ENCODE results near the gene ADGRD2. TPM values are rescaled to one million over a fixed set of nuclear protein-coding genes. Genes with fewer than 3 reads are reported as not detected.

ADGRD2 gene
- total RNA-seq, 2 experiments from 2014 or later, result not detected

DNA sequence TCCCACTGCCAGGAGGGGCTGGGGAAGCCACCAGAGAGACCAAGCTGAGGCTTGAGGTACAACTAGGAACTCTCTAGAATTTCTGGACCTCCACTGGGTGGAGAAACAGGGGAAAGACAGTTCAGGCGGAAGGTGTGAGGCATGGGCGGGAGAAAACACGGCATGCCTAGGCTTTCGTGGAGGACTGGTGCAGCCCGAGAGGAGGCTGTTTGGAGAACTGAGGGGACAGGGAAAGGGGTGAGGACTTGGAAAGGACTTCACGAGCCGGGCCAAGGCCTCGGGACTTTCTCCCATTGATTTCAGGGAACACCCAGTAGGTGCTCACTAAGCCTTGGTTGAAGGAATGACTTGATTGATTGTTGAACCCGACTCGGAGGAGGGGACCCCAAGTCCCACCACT, 9.5 kb upstream of the ADGRD2 start:
- Mint-ChIP-seq H3K36me3 (ENCODE audit: low read depth) (no peaks in the 10 kb centered on the region), H3K4me3 (no peak overlapping the region), H3K4me1 (no peaks in the 10 kb centered on the region), H3K27me3 (peaks cover 24% of the 10 kb centered on the region), H3K27ac (no peak overlapping the region), H3K9me3 (no peaks in the 10 kb centered on the region)
- ChIA-PET POLR2A (no interaction called here), CTCF (no interaction called here)
- DNase-seq, result no peak

DNA sequence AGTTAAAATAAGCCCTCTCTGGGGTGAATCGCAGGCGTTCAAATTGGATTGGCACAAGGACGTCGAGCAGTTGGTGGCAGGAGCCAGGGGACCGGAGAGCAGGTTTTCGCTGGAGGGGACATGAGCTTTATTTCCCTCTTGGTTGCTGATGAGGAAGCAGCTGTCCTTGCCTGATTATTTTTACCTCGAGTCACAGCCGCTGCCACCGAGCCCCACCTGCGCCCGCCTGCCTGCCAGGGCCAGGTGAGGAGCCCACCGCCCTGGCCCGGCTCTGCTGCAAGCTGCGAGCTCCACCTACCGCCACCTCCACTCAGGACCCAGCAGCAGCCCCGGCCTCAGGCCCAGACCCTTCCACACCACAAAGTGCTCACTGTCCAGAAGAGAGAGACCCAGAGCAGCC, 9.0 kb upstream of the ADGRD2 start:
- ChIA-PET POLR2A (no interaction called here), CTCF (interaction anchor here (0.8 kb wide), 1 partner anchor 27 kb away, joined by 3 read pairs; no protein-coding TSS in a partner anchor)
- H3K36me3 Mint-ChIP-seq (ENCODE audit: low read depth), result no peaks in the 10 kb centered on the region
- no peak overlapping the region for H3K4me3 Mint-ChIP-seq
- H3K27me3 Mint-ChIP-seq, result peaks cover 24% of the 10 kb centered on the region
- no peaks in the 10 kb centered on the region for H3K9me3 Mint-ChIP-seq
- no peak overlapping the region for H3K27ac Mint-ChIP-seq
- H3K4me1 Mint-ChIP-seq, result no peaks in the 10 kb centered on the region
- no peak for DNase-seq

DNA sequence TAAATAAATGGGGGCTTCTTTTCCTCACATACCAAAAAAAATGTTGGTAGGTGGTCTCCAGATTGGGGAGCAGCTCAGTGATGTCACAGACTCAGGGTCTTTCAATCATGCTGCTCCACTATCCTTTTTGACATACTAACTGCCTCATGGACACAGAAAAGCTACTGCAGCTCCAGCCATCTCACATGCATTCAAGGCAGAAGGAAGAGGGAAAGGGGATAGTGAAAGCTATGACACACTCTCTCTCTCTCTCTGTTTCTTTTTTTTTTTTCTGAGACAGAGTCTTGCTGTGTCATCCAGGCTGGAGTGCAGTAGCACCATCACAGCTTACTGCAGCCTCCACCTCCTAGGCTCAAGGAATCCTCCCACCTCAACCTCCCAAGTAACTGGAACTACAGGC, 7.9 kb upstream of the ADGRD2 start:
- ChIA-PET CTCF (interaction anchor here (0.8 kb wide), 1 partner anchor 28 kb away, joined by 3 read pairs; no protein-coding TSS in a partner anchor), POLR2A (no interaction called here)
- Mint-ChIP-seq H3K4me1 (no peaks in the 10 kb centered on the region), H3K36me3 (ENCODE audit: low read depth) (no peaks in the 10 kb centered on the region), H3K27ac (no peak overlapping the region), H3K4me3 (no peak overlapping the region), H3K27me3 (peaks cover 24% of the 10 kb centered on the region), H3K9me3 (no peaks in the 10 kb centered on the region)
- DNase-seq, result no peak

DNA sequence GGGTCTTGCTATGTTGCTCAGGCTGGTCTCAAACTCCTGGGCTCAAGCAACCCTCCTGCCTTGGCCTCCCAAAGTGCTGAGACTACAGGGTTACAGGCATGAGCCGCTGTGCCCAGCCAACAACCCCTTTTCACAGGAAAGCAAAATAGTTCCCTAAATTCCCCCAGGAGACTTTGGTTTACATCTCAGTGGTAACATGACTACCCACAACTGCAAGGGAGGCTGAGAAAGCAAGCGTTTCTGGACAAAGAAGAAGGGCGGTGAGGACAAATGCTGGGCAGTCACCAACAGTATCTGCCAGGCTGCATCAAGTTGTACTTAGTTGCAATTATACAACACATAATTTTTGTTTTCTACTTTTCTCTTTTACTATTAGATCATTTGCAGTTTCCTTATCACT, 7.4 kb upstream of the ADGRD2 start:
- Mint-ChIP-seq H3K27ac (no peak overlapping the region), H3K9me3 (no peaks in the 10 kb centered on the region), H3K4me3 (no peak overlapping the region), H3K4me1 (no peaks in the 10 kb centered on the region), H3K27me3 (peaks cover 24% of the 10 kb centered on the region), H3K36me3 (ENCODE audit: low read depth) (no peaks in the 10 kb centered on the region)
- DNase-seq, result no peak
- CTCF ChIA-PET, result no interaction called here
- POLR2A ChIA-PET, result no interaction called here

DNA sequence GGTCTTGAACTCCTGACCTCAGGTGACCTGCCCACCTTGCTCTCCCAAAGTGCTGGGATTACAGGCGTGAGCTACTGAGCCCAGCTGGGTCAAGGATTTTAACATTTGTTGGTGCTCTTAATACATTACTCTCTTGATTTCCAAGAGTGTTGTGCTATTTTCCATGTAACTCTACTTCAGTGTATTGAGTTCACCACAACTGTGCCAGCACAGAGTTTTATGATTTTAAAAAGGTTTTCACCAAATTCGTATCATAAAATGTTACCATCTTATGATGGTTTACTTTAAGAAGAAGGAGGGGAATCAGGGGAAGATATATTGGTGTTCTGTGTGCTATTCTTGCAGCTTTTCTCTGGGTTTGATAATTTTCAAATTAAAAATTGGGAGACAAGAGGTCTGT, 6.6 kb upstream of the ADGRD2 start:
- CTCF ChIA-PET, result interaction anchor here (0.6 kb wide), 1 partner anchor 275 kb away, joined by 3 read pairs; no protein-coding TSS in a partner anchor
- Mint-ChIP-seq H3K27me3 (peaks cover 29% of the 10 kb centered on the region), H3K4me3 (no peak overlapping the region), H3K27ac (no peak overlapping the region), H3K9me3 (no peaks in the 10 kb centered on the region), H3K36me3 (ENCODE audit: low read depth) (no peaks in the 10 kb centered on the region), H3K4me1 (no peaks in the 10 kb centered on the region)
- DNase-seq, result no peak
- POLR2A ChIA-PET, result no interaction called here

DNA sequence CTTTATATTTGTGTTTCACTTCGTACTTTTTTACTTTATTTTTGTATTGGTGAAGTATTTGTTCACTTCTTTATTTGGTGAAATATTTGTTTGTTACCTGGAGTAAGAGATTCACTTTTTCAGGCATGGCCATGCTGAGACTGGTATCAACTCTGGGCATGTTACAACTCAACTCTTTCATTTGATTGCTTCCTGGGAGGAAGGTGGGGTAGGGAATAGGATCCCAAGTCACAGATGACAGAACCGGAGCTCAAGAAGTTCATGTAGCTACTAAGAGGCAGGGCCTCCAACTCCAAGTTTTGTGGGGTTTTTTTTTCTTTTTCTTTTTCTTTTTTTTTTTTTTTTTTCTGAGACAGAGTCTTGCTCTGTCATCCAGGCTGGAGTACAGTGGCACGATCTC, 6.1 kb upstream of the ADGRD2 start:
- POLR2A ChIA-PET, result no interaction called here
- no peak for DNase-seq
- Mint-ChIP-seq H3K4me3 (no peak overlapping the region), H3K36me3 (ENCODE audit: low read depth) (no peaks in the 10 kb centered on the region), H3K4me1 (no peaks in the 10 kb centered on the region), H3K27me3 (peaks cover 29% of the 10 kb centered on the region), H3K9me3 (no peaks in the 10 kb centered on the region), H3K27ac (no peak overlapping the region)
- CTCF ChIA-PET, result interaction anchor here (0.6 kb wide), 1 partner anchor 276 kb away, joined by 3 read pairs; no protein-coding TSS in a partner anchor

DNA sequence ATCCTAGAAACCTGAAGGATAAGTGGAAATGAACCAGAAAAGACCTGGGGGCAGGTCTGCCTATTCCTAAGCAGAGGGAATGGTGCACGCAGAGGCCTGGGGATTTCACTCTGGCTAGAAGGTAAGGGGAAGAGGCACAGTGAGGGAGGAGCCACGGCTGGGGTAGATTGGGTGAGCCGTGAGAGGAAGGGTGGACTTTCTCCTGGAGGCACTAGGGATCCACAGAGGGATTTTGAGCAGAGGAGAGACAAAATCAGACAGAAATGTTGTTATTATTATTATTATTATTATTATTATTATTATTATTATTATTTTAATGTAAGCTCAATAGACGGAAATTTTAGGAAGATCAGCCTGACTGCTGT, 3.0 kb upstream of the ADGRD2 start:
- Mint-ChIP-seq H3K4me1 (no peaks in the 10 kb centered on the region), H3K4me3 (no peak overlapping the region), H3K27me3 (peaks cover 38% of the 10 kb centered on the region), H3K36me3 (ENCODE audit: low read depth) (no peaks in the 10 kb centered on the region), H3K27ac (no peak overlapping the region), H3K9me3 (no peaks in the 10 kb centered on the region)
- CTCF ChIA-PET, result no interaction called here
- POLR2A ChIA-PET, result no interaction called here
- no peak for DNase-seq

DNA sequence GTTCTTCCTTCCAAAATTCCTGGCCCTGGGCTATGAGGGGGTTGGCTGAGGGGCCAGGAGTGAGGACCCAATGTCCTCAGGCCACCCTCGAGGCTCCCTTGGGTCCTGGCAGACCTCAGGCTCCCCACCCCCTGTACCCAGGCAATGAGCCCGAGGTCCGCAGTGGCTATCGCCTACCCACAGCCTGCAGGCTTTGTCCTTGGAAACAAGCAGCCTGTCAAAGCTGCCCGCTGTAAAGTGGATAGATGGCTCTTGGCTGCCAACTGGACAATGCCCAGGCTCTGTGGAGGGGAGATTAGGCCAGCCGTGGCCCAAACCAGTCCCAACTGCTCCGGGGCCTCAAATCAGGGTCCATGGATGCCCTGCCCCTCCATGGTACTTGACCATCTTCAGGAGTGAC, 2.2 kb upstream of the ADGRD2 start:
- Mint-ChIP-seq H3K27ac (no peak overlapping the region), H3K4me1 (no peaks in the 10 kb centered on the region), H3K36me3 (ENCODE audit: low read depth) (no peaks in the 10 kb centered on the region), H3K9me3 (no peaks in the 10 kb centered on the region), H3K27me3 (peaks cover 38% of the 10 kb centered on the region), H3K4me3 (no peak overlapping the region)
- CTCF ChIA-PET, result no interaction called here
- POLR2A ChIA-PET, result no interaction called here
- no peak for DNase-seq

DNA sequence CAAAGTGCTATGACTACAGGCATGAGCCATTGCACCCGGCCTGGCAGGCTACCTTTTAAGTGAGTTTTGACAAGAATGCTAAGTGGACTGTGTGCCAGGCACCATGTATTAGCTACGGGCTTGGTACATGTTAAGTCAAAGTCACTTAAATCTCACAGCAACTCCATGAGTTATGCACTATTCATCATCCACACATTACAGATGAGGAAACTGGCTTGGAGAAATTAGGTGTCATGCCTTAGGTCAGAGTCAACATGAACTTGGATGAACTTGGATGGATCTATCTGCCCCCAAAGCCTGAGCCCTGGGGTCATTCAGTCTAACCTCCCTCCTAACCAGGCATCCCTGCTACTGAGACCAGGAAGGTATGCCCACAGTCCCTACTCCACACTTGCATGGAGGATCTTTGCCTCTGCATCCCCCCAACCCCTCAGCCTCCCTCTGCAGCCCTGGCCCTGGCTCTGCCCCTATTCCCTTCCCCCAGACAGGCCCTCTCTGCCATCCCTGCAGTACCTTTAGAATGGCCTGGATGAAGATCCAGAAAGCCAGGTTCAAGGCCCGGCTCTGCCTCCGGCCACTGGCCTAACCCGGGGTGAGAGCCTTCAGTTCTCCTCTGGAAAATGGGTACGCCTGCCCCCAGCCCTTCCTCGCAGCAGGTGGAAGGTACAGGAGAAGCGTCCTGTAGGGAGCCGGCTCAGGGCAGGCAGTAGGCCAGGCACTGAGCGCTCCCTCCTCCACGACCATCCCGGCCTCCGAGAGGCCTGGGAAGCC, 685 bp upstream of the ADGRD2 start:
- H3K4me1 Mint-ChIP-seq, result no peaks in the 10 kb centered on the region
- no peaks in the 10 kb centered on the region for H3K36me3 Mint-ChIP-seq (ENCODE audit: low read depth)
- H3K27ac Mint-ChIP-seq, result no peak overlapping the region
- DNase-seq, result no peak
- peaks cover 32% of the 10 kb centered on the region for H3K27me3 Mint-ChIP-seq
- ChIA-PET CTCF (interaction anchor here (0.5 kb wide), 1 partner anchor 55 kb away, joined by 5 read pairs; no protein-coding TSS in a partner anchor), POLR2A (no interaction called here)
- no peak overlapping the region for H3K4me3 Mint-ChIP-seq
- H3K9me3 Mint-ChIP-seq, result no peaks in the 10 kb centered on the region

DNA sequence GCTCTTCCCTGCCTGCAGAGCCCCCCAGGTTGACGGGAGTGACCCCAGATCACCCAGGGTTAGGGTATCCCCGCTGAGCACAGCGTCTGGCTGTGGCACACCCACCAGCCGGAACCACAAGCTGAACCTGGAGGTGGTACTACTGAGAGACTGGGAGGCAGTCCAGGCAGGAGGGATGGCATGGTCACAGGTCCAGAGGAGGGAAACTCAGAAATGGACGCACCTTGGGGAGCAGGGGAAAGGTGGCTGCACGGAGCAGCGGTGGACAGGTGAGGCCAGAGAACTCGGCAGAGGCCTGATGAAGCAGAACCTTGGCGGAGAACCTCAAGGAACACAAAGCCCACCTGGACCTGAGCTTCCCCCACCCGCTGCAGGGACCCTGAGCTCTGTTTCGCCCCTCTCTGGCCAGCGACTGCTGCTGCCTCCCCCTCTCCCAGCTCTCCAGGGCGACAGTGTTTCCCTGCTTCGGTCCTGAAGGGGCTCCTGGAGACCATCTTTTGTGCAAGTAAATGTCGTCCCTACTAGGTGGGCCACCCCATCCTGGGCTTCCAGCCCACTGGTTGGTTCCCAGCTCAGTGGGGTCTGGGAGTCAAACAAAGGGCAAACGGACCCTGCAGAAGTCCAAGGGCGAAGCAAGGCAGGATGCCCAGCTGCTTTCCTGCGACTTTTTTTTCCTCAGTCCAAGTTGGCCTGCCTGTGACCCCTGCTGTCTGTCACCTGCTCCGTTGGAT, 845 bp downstream of the ADGRD2 start:
- no peaks in the 10 kb centered on the region for H3K4me1 Mint-ChIP-seq
- POLR2A ChIA-PET, result no interaction called here
- H3K9me3 Mint-ChIP-seq, result no peaks in the 10 kb centered on the region

DNA sequence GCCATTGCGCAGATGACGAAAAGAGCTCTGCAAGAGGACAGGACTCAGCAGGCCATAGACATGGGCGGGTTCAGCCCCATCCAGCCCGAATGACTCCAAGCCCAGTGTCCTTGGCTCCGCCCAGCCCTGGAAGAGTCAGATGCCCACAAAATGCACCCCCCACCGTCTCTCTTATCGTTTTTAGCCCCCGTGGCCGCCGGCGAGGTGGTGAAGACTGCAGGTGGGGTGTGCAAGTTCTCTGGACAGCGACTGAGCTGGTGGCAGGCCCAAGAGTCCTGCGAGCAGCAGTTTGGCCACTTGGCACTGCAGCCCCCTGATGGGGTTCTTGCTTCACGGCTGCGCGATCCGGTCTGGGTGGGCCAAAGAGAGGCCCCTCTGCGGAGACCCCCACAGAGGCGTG, 2.1 kb downstream of the ADGRD2 start:
- POLR2A ChIA-PET, result no interaction called here
- no peaks in the 10 kb centered on the region for H3K36me3 Mint-ChIP-seq (ENCODE audit: low read depth)
- no peak overlapping the region for H3K4me3 Mint-ChIP-seq
- H3K9me3 Mint-ChIP-seq, result no peaks in the 10 kb centered on the region
- H3K27me3 Mint-ChIP-seq, result peaks cover 32% of the 10 kb centered on the region
- no peaks in the 10 kb centered on the region for H3K4me1 Mint-ChIP-seq
- no peak for DNase-seq
- CTCF ChIA-PET, result no interaction called here
- no peak overlapping the region for H3K27ac Mint-ChIP-seq

More for the DNA sequence above, 845 bp downstream of the ADGRD2 start:
- H3K27ac Mint-ChIP-seq, result no peak overlapping the region
- peaks cover 32% of the 10 kb centered on the region for H3K27me3 Mint-ChIP-seq
- CTCF ChIA-PET, result no interaction called here
- no peak overlapping the region for H3K4me3 Mint-ChIP-seq
- no peak for DNase-seq
- H3K36me3 Mint-ChIP-seq (ENCODE audit: low read depth), result no peaks in the 10 kb centered on the region

DNA sequence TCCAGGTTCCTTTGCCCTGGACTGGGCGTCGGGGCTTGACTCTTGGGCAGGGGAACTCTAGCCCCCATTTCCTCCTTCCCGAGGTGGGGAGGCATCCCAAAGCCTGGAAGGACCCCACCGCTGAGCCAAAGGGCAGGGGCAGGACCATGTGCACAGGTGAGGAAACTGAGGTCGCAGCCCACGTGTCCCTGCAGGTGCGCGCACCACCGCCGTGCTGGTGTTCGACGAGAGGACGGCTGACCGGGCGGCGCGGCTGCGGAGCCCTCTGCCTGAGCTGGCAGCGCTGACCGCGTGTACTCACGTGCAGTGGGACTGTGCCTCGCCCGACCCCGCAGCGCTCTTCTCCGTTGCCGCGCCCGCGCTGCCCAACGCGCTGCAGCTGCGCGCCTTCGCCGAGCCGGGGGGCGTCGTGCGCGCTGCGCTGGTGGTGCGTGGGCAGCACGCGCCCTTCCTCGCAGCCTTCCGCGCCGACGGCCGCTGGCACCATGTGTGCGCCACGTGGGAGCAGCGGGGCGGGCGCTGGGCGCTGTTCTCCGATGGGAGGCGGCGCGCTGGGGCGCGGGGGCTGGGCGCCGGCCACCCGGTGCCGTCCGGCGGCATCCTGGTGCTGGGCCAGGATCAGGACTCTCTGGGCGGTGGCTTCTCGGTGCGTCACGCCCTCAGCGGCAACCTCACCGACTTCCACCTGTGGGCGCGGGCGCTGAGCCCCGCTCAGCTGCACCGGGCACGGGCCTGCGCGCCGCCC, 2.8 kb downstream of the ADGRD2 start:
- POLR2A ChIA-PET, result no interaction called here
- H3K9me3 Mint-ChIP-seq, result no peaks in the 10 kb centered on the region
- no peak overlapping the region for H3K27ac Mint-ChIP-seq
- no peak for DNase-seq
- H3K27me3 Mint-ChIP-seq, result peaks cover 32% of the 10 kb centered on the region
- no peaks in the 10 kb centered on the region for H3K36me3 Mint-ChIP-seq (ENCODE audit: low read depth)
- H3K4me3 Mint-ChIP-seq, result no peak overlapping the region
- H3K4me1 Mint-ChIP-seq, result no peaks in the 10 kb centered on the region
- CTCF ChIA-PET, result no interaction called here

DNA sequence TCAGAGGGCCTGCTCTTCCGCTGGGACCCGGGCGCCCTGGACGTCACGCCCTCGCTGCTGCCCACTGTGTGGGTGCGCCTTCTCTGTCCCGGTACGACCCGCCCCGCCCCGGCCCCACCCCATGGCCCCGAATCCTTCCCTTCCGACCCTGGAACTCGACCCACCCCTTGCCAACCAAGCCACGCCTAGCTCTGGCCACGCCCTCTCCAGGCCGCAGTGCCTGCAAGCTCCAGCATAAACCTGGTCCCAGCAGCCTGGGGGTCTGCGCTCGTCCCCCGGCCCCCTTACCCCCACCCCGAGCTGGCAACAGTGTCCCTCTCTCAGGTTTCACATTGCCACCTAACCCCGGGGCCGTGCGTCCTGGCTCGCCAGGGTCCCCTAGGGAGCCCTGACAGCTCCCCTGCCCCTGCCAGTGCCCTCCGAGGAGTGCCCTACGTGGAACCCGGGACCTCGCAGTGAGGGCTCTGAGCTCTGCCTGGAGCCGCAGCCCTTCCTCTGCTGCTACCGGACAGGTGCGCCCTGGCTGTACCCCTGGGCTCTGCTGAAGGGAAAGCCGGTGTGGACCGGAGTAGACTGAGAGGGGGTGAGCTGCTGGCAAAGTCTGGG, 3.4 kb downstream of the ADGRD2 start:
- no peak for DNase-seq

More for the DNA sequence above, 3.4 kb downstream of the ADGRD2 start:
- Mint-ChIP-seq H3K27me3 (peaks cover 27% of the 10 kb centered on the region), H3K27ac (no peak overlapping the region), H3K36me3 (ENCODE audit: low read depth) (no peaks in the 10 kb centered on the region), H3K4me3 (no peak overlapping the region), H3K4me1 (no peaks in the 10 kb centered on the region), H3K9me3 (no peaks in the 10 kb centered on the region)
- ChIA-PET POLR2A (no interaction called here), CTCF (interaction anchor here (1.1 kb wide), 1 partner anchor 33 kb away, joined by 3 read pairs; no protein-coding TSS in a partner anchor)

Data from activated CD4-positive, alpha-beta memory T cell treated with anti-CD3 and anti-CD28 coated beads, Interleukin-2, amount 10 ng/mL, durations not matched to agents 7 days and 5 days (primary cell).